Loucy (cell line): ENCODE results near the gene GAS6.

Experiments
- H2AFZ ChIP-seq: fragments of 200-600 bp; sonication (generic); 2 replicates; pipeline ENCODE4 v1.6.0; 2016; ENCODE audit warnings: antibody characterized with exemption, mild to moderate bottlenecking, low read length, moderate library complexity
- H3F3A ChIP-seq: fragments of 200-600 bp; 2 replicates; pipeline ENCODE4 v1.6.0; 2016; ENCODE audit warnings: antibody characterized with exemption, low read depth, mild to moderate bottlenecking
- H3K27me3 ChIP-seq: fragments of 200-600 bp; sonication (generic); 2 replicates; pipeline ENCODE4 v1.6.1; 2014; ENCODE audit warnings: low read length, mild to moderate bottlenecking; ENCODE audit not compliant: insufficient read depth, poor library complexity, severe bottlenecking
- H3K36me3 ChIP-seq: fragments of 200-600 bp; sonication (generic); 2 replicates; pipeline ENCODE4 v1.6.1; 2016; ENCODE audit warnings: low read length; ENCODE audit not compliant: insufficient read depth
- H3K4me1 ChIP-seq: fragments of 200-600 bp; sonication (generic); 2 replicates; pipeline ENCODE4 v1.5.1; 2014; ENCODE audit warnings: low read length, mild to moderate bottlenecking; ENCODE audit not compliant: insufficient read depth, poor library complexity, severe bottlenecking
- H3K4me2 ChIP-seq: fragments of 200-600 bp; sonication (generic); 2 replicates; pipeline ENCODE4 v1.6.0; 2014; ENCODE audit warnings: antibody characterized with exemption, low read length, low read depth, mild to moderate bottlenecking; ENCODE audit not compliant: poor library complexity, severe bottlenecking
- H3K4me3 ChIP-seq: fragments of 200-600 bp; sonication (generic); 2 replicates; pipeline ENCODE4 v1.5.1; 2014; ENCODE audit warnings: low read length, mild to moderate bottlenecking, mixed read lengths; ENCODE audit not compliant: poor library complexity, severe bottlenecking
- H3K79me2 ChIP-seq: fragments of 200-600 bp; sonication (generic); 2 replicates; pipeline ENCODE4 v1.6.1; 2014; ENCODE audit warnings: low read length; ENCODE audit not compliant: insufficient read depth
- H3K9ac ChIP-seq: fragments of 200-600 bp; sonication (generic); 2 replicates; pipeline ENCODE4 v1.6.0; 2014; ENCODE audit warnings: mild to moderate bottlenecking, low read depth, low read length, moderate library complexity; ENCODE audit not compliant: poor library complexity, severe bottlenecking
- H3K9me2 ChIP-seq: fragments of 200-600 bp; sonication (generic); replicated peaks from 2 replicates; pipeline ENCODE4 v1.6.1; 2016; ENCODE audit warnings: low read depth, low read length, mixed read lengths
- H3K9me3 ChIP-seq: fragments of 200-600 bp; sonication (generic); 2 replicates; pipeline ENCODE4 v1.6.1; 2014; ENCODE audit warnings: mild to moderate bottlenecking, antibody characterized with exemption, low read length, low read depth; ENCODE audit not compliant: insufficient read depth
- H4K20me1 ChIP-seq: fragments of 200-600 bp; sonication (generic); 2 replicates; pipeline ENCODE4 v1.6.0; 2014; ENCODE audit warnings: antibody characterized with exemption, low read length, mild to moderate bottlenecking; ENCODE audit not compliant: insufficient read depth, poor library complexity, severe bottlenecking
- EZH2phosphoT487 ChIP-seq: fragments of 200-600 bp; IDR thresholded peaks from 2 replicates; pipeline ENCODE4 v1.6.1; 2018; ENCODE audit warnings: antibody characterized with exemption, mild to moderate bottlenecking, moderate library complexity, borderline replicate concordance
- TF ChIP-seq, protein P1 (sequence below): fragments of 200-600 bp; sonication (generic); conservative IDR thresholded peaks from 2 replicates; pipeline ENCODE4 v1.5.1; 2014; ENCODE audit warnings: mild to moderate bottlenecking, antibody characterized with exemption, low read length

GAS6 gene

DNA sequence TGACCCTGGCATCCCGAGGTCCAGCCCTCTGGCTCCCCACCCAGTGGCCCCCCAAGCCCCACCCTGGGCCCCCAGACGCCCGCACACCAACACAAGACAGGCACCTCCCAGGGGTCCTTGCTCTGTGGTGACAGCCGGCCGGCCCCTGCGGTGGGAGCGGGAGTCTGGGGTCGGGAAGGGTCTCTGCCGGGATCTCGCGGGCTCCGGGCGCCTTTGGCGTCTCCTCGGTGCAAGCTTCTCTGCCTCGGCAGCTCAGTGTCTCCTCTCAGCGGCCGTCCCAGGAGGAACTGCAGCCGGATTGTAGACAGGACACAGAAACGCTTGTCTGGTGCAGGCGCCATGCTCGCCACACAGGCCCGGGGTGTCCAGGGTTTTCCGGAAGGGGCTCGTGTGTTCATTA, 61.1 kb downstream of the GAS6 start:
- no peak overlapping the region for H3K4me2 ChIP-seq
- no peak overlapping the region for H3K4me3 ChIP-seq
- H3K27me3 ChIP-seq: no peaks in the 10 kb centered on the region
- TF ChIP-seq, protein P1, sequence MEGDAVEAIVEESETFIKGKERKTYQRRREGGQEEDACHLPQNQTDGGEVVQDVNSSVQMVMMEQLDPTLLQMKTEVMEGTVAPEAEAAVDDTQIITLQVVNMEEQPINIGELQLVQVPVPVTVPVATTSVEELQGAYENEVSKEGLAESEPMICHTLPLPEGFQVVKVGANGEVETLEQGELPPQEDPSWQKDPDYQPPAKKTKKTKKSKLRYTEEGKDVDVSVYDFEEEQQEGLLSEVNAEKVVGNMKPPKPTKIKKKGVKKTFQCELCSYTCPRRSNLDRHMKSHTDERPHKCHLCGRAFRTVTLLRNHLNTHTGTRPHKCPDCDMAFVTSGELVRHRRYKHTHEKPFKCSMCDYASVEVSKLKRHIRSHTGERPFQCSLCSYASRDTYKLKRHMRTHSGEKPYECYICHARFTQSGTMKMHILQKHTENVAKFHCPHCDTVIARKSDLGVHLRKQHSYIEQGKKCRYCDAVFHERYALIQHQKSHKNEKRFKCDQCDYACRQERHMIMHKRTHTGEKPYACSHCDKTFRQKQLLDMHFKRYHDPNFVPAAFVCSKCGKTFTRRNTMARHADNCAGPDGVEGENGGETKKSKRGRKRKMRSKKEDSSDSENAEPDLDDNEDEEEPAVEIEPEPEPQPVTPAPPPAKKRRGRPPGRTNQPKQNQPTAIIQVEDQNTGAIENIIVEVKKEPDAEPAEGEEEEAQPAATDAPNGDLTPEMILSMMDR: no peak
- no peaks in the 10 kb centered on the region for H3K4me1 ChIP-seq
- H3K9me2 ChIP-seq: no peaks in the 10 kb centered on the region
- H3K79me2 ChIP-seq: no peaks in the 10 kb centered on the region
- peaks cover 2% of the 10 kb centered on the region; the same call in 1 of the 2 replicates for H3K9me3 ChIP-seq
- H2AFZ ChIP-seq: no peak overlapping the region
- H4K20me1 ChIP-seq: no peaks in the 10 kb centered on the region
- no peaks in the 10 kb centered on the region for H3K36me3 ChIP-seq
- no peaks in the 10 kb centered on the region for H3F3A ChIP-seq
- H3K9ac ChIP-seq: no peak overlapping the region

DNA sequence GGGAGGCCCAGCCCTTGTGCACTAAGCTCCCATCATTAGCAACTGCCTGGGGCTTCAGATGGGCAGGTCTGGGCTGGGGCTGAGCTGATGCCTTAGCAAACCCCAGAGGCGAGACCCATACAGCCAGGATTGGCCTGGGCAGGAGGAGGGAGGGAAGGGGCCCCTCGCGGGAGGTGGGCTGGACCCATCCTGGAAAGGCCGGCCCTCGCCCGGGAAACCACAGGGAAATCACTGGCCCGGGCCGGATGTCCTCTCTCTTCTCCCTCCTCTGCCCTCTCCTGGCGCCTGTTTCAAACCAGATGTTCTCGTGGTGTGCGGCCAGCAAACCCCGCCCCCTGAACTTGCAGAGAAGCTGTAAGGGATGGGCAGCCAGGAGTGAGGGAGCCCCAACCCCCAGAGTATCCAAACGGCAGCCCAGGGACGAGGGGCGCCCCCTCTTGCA, 61.8 kb downstream of the GAS6 start:
- Histone ChIP-seq H3K4me2 (no peak overlapping the region), H3K27me3 (no peaks in the 10 kb centered on the region), H3F3A (no peaks in the 10 kb centered on the region), H3K36me3 (no peaks in the 10 kb centered on the region), H3K4me1 (no peaks in the 10 kb centered on the region), H3K4me3 (no peak overlapping the region), H4K20me1 (no peaks in the 10 kb centered on the region), H3K9me3 (no peaks in the 10 kb centered on the region), H3K9ac (no peak overlapping the region), H3K9me2 (no peaks in the 10 kb centered on the region), H2AFZ (no peak overlapping the region), H3K79me2 (no peaks in the 10 kb centered on the region)
- TF ChIP-seq, protein P1: no peak
- no peak for TF ChIP-seq EZH2phosphoT487

DNA sequence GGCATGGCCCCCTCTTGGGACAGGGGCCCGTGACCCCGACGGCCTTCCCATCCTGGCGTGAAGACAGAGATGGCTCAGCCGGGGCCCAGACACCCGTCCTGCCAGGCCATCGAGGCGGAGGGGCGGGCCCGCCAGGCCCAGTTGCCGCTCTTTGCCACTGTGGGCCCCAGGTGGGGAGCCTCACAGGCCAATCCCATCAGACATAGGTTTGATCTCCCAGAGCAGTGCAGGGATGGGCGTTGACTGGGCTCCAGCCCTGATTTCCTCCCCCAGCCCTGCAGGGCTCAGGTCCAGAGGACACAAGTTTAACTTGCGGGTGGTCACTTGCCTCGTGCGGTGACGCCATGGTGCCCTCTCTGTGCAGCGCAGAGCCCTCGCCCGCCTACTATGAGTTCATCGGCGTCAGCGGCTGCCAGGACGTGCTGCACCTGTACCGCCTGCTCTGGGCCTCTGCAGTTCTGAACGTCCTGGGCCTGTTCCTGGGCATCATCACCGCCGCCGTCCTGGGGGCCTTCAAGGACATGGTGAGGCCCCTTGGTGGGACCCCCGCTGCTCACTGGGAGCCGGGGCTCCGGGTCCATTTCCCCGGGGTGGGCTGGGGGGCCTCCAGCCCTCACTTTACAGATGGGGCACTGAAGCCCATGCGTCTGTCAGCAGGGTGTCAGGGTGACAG, 62.5 kb downstream of the GAS6 start:
- no peaks in the 10 kb centered on the region for H3K36me3 ChIP-seq
- H3K4me1 ChIP-seq: no peaks in the 10 kb centered on the region
- no peaks in the 10 kb centered on the region for H3K79me2 ChIP-seq
- no peak overlapping the region for H3K9ac ChIP-seq
- no peaks in the 10 kb centered on the region for H3K9me2 ChIP-seq
- H3F3A ChIP-seq: no peaks in the 10 kb centered on the region
- TF ChIP-seq, protein P1: no peak
- TF ChIP-seq EZH2phosphoT487: no peak
- no peaks in the 10 kb centered on the region for H3K9me3 ChIP-seq
- no peak overlapping the region for H3K4me3 ChIP-seq
- no peak overlapping the region for H3K4me2 ChIP-seq
- no peaks in the 10 kb centered on the region for H3K27me3 ChIP-seq
- no peak overlapping the region for H2AFZ ChIP-seq
- H4K20me1 ChIP-seq: no peaks in the 10 kb centered on the region
